Lower lobe of right lung (tissue), 2 donors: ENCODE results near the gene YARS1. TPM values are rescaled to one million over a fixed set of nuclear protein-coding genes. Genes with fewer than 3 reads are reported as not detected.
"Not testable (repeated sequence)": the region's sequence is repeated elsewhere in the genome, so short reads cannot be mapped to it uniquely, and the experiment has no call there.

Experiments
- ATAC-seq, 2 donors: fragments of 200-7000 bp; cut with Tn5 transposase; one replicate each; pipeline ENCODE4 v1.9.1; 2020 to 2022; ENCODE audit warnings: mild to moderate bottlenecking in 2 of 2, moderate library complexity in 2 of 2
- DNase-seq: peaks from one replicate; pipeline ENCODE4 v3.0.0-alpha.2; 2020
- H3K27ac ChIP-seq: fragments of 200-600 bp; one replicate; pipeline ENCODE4 v1.8.0; 2022
- H3K27me3 ChIP-seq: fragments of 200-600 bp; one replicate; pipeline ENCODE4 v1.8.0; 2022; ENCODE audit warnings: low read depth
- H3K36me3 ChIP-seq: fragments of 200-600 bp; one replicate; pipeline ENCODE4 v1.8.0; 2022; ENCODE audit warnings: mild to moderate bottlenecking
- H3K4me1 ChIP-seq: fragments of 200-600 bp; one replicate; pipeline ENCODE4 v1.8.0; 2022
- H3K4me3 ChIP-seq: fragments of 200-600 bp; one replicate; pipeline ENCODE4 v1.8.0; 2022; ENCODE audit warnings: mild to moderate bottlenecking
- H3K9me3 ChIP-seq: fragments of 200-600 bp; one replicate; pipeline ENCODE4 v1.8.0; 2022
- CTCF ChIP-seq: fragments of 200-600 bp; IDR thresholded peaks from one replicate; pipeline ENCODE4 v1.8.0; 2022; ENCODE audit warnings: antibody characterized with exemption, mild to moderate bottlenecking
- intact Hi-C: fragments of 100-400 bp; cut with DNase I; formaldehyde crosslinking; loops from one replicate; pipeline ENCODE4 v1.11.0; 2022
- total RNA-seq: library from RNA; stranded (reverse); fragmentation: NEBNext Ultra II Directional; extraction: Animal tissue kit (Norgen Biotek cat#: 25700); gene quantifications from one replicate; pipeline ENCODE4 v1.2.1, GENCODE V29; 2021
- donor health status: DM: no; HTN: yes; CAD: no; lungs with severe emphysema.

YARS1 gene
- total RNA-seq, 1 donor from 2014 or later, result 96.7 TPM

- peak overlapping the region; percentile 24 for H3K27ac ChIP-seq
- no peak for TF ChIP-seq CTCF
- H3K4me1 ChIP-seq, result peaks cover 19% of the 10 kb centered on the region
- no peaks in the 10 kb centered on the region for H3K27me3 ChIP-seq
- no peaks in the 10 kb centered on the region for H3K9me3 ChIP-seq
- ATAC-seq (peak; percentile 96 to 98), DNase-seq (peak; percentile 69)
- H3K36me3 ChIP-seq, result peaks cover 76% of the 10 kb centered on the region
- intact Hi-C loops, result no loop called here
- no peak overlapping the region for H3K4me3 ChIP-seq
Observed at GRCh38 chr1:32806290-32806689, 10.9 kb downstream of the YARS1 start.

DNA sequence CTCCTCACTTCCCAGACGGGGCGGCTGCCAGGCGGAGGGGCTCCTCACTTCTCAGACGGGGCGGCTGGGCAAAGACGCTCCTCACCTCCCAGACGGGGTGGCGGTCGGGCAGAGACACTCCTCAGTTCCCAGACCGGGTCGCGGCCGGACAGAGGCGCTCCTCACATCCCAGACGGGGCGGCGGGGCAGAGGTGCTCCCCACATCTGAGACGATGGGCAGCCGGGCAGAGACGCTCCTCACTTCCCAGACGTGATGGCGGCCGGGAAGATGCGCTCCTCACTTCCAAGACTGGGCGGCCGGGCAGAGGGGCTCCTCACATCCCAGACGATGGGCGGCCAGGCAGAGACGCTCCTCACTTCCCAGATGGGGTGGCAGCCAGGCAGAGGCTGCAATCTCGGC, 12.7 kb downstream of the YARS1 start:
- H3K27ac ChIP-seq, DNase-seq: not testable (repeated sequence)

GRCh38 chr1:32801096-32801715, 16.0 kb downstream of the YARS1 start:
- DNase-seq (no peak), ATAC-seq (no peak)
- H3K27ac ChIP-seq, result no peak overlapping the region
- no peak for TF ChIP-seq CTCF
- H3K36me3 ChIP-seq, result peaks cover 76% of the 10 kb centered on the region
- no peaks in the 10 kb centered on the region for H3K27me3 ChIP-seq
- no peak overlapping the region for H3K4me3 ChIP-seq
- intact Hi-C loops, result no loop called here
- peaks cover 9% of the 10 kb centered on the region for H3K4me1 ChIP-seq
- no peaks in the 10 kb centered on the region for H3K9me3 ChIP-seq

More for the DNA sequence above, 12.7 kb downstream of the YARS1 start:
- H3K9me3 ChIP-seq, ATAC-seq, H3K4me3 ChIP-seq, intact Hi-C loops, H3K27me3 ChIP-seq: not testable (repeated sequence)
- H3K4me1 ChIP-seq, result peaks cover 19% of the 10 kb centered on the region
- peaks cover 74% of the 10 kb centered on the region for H3K36me3 ChIP-seq

- DNase-seq (no peak), ATAC-seq (peak in 1 of 2 donors; percentile 11)
- no peak overlapping the region for H3K4me3 ChIP-seq
- H3K4me1 ChIP-seq, result no peaks in the 10 kb centered on the region
- peaks cover 88% of the 10 kb centered on the region for H3K36me3 ChIP-seq
- no peaks in the 10 kb centered on the region for H3K27me3 ChIP-seq
- no peak for TF ChIP-seq CTCF
- intact Hi-C loops, result no loop called here
- no peak overlapping the region for H3K27ac ChIP-seq
- H3K9me3 ChIP-seq, result no peaks in the 10 kb centered on the region
Observed at GRCh38 chr1:32798679-32799416, 18.3 kb downstream of the YARS1 start.

DNA sequence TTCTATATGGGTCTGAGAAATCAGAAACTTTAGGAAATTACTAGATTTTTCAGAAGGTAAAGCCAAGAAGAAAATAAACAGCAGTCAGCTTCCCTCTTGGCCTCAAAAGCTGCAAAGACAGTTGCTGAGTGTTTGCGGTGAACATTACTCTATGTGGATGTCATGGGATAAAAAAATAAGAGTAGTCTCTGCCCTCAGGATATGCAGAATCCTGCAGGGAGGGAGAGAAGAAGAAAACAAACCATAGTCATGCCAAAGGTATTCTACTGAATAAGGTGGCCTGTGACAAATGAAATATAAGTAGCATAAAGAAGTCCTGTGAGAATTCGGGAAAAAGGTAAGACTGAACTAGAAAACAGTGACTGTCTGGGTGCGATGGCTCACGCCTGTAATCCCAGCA, 19.0 kb downstream of the YARS1 start:
- intact Hi-C loops, result no loop called here
- Histone ChIP-seq H3K9me3 (no peaks in the 10 kb centered on the region), H3K36me3 (peaks cover 92% of the 10 kb centered on the region), H3K27me3 (no peaks in the 10 kb centered on the region), H3K4me3 (no peak overlapping the region), H3K27ac (no peak overlapping the region), H3K4me1 (no peaks in the 10 kb centered on the region)
- ATAC-seq (no peak), DNase-seq (no peak)
- TF ChIP-seq CTCF, result no peak

GRCh38 chr1:32797456-32797855, 19.7 kb downstream of the YARS1 start:
- no peaks in the 10 kb centered on the region for H3K27me3 ChIP-seq

DNA sequence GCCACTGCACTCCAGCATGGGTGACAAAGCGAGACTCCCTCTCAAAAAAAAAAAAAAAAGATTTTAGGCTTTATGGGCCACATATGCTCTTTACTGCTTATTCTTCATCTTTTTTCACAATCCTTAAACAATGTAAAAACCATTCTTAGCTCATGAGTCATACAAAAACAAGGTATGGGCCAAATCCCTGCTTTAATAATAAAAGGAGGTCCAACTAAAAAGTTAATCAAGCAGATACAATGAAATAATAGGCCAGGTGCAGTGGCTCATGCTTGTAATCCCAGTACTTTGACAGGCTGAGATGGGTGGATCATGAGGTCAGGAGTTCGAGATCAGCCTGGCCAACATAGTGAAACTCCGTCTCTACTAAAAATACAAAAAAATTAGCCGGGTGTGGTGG, 21.4 kb downstream of the YARS1 start:
- intact Hi-C loops, H3K4me1 ChIP-seq, H3K9me3 ChIP-seq, DNase-seq, ATAC-seq, H3K27ac ChIP-seq, H3K27me3 ChIP-seq, H3K4me3 ChIP-seq: not testable (repeated sequence)
- peaks cover 92% of the 10 kb centered on the region for H3K36me3 ChIP-seq

More at GRCh38 chr1:32797456-32797855, 19.7 kb downstream of the YARS1 start:
- TF ChIP-seq CTCF, result no peak
- peaks cover 90% of the 10 kb centered on the region for H3K36me3 ChIP-seq
- H3K4me1 ChIP-seq, result no peaks in the 10 kb centered on the region
- H3K27ac ChIP-seq, result no peak overlapping the region
- ATAC-seq (no peak), DNase-seq (no peak)
- intact Hi-C loops, result no loop called here
- H3K9me3 ChIP-seq, result no peaks in the 10 kb centered on the region
- no peak overlapping the region for H3K4me3 ChIP-seq
